NCI-H1048 (cell line): ENCODE measurements around the gene MFAP3L.

ENCODE experiments used
- DNase-seq: peaks from one replicate; lab custom pipeline; 2025; lab: John Stamatoyannopoulos, UW

Gene MFAP3L

GRCh38 chr4:170017252-170017651 lies 8.9 kb downstream of the MFAP3L start:
- no peak for DNase-seq

- no peak for DNase-seq
Observed at GRCh38 chr4:170015285-170015684, 10.9 kb downstream of the MFAP3L start.

GRCh38 chr4:170014359-170015011 lies 11.7 kb downstream of the MFAP3L start:
- no peak for DNase-seq

GRCh38 chr4:170012629-170012958 lies 13.6 kb downstream of the MFAP3L start:
- DNase-seq = no peak

- DNase-seq = no peak
Observed at GRCh38 chr4:170011921-170012628, 14.1 kb downstream of the MFAP3L start.

GRCh38 chr4:170009291-170009690 lies 16.9 kb downstream of the MFAP3L start:
- DNase-seq = no peak

- DNase-seq = no peak
Observed at GRCh38 chr4:170008801-170009200, 17.4 kb downstream of the MFAP3L start.

GRCh38 chr4:170008371-170008770 lies 17.8 kb downstream of the MFAP3L start:
- no peak for DNase-seq

GRCh38 chr4:170007113-170007512 lies 19.1 kb downstream of the MFAP3L start:
- DNase-seq = no peak

GRCh38 chr4:170005472-170005871 lies 20.7 kb downstream of the MFAP3L start:
- no peak for DNase-seq

- no peak for DNase-seq
Observed at GRCh38 chr4:170004651-170005295, 21.4 kb downstream of the MFAP3L start.

- no peak for DNase-seq
Observed at GRCh38 chr4:170003071-170004070, 22.8 kb downstream of the MFAP3L start.

- DNase-seq = no peak
Observed at GRCh38 chr4:170001745-170002267, 24.4 kb downstream of the MFAP3L start.

GRCh38 chr4:170001011-170001744 lies 25.0 kb downstream of the MFAP3L start:
- DNase-seq = no peak

GRCh38 chr4:169999923-170000322 lies 26.3 kb downstream of the MFAP3L start:
- no peak for DNase-seq

GRCh38 chr4:169998981-169999380 lies 27.2 kb downstream of the MFAP3L start:
- DNase-seq = no peak

GRCh38 chr4:169996379-169997240 lies 29.6 kb downstream of the MFAP3L start:
- DNase-seq = no peak

GRCh38 chr4:169993531-169993930 lies 32.7 kb downstream of the MFAP3L start:
- DNase-seq = no peak

GRCh38 chr4:169988252-169988651 lies 37.9 kb downstream of the MFAP3L start:
- no peak for DNase-seq
